IMR-90 (cell line): ENCODE data around the gene MLLT1.

Source experiments
- BHLHE40 ChIP-seq: fragments of 150-350 bp; IDR thresholded peaks from 2 replicates; pipeline ENCODE4 v1.6.1; 2016; ENCODE audit warnings: mild to moderate bottlenecking, low read depth, low read length
- MAZ ChIP-seq: IDR thresholded peaks from 2 replicates; pipeline ENCODE4 v1.6.1; 2012; ENCODE audit warnings: low read depth, mild to moderate bottlenecking, low read length, improper control_type of control experiment, moderate library complexity, borderline replicate concordance
- POLR2A ChIP-seq: IDR thresholded peaks from 2 replicates; pipeline ENCODE4 v1.6.1; 2012; ENCODE audit warnings: mild to moderate bottlenecking, low read depth, low read length
- RAD21 ChIP-seq: IDR thresholded peaks from 2 replicates; pipeline ENCODE4 v1.6.1; 2012; ENCODE audit warnings: low read length, improper control_type of control experiment
- SMC3 ChIP-seq: fragments of 150-350 bp; IDR thresholded peaks from 2 replicates; pipeline ENCODE4 v1.6.1; 2016; ENCODE audit warnings: low read depth, mild to moderate bottlenecking, antibody characterized with exemption, low read length, moderate library complexity
- TF ChIP-seq, protein P1 (sequence below): conservative IDR thresholded peaks from 2 replicates; pipeline ENCODE4 v1.5.1; 2012; ENCODE audit warnings: mild to moderate bottlenecking, low read depth, low read length, improper control_type of control experiment

DNA sequence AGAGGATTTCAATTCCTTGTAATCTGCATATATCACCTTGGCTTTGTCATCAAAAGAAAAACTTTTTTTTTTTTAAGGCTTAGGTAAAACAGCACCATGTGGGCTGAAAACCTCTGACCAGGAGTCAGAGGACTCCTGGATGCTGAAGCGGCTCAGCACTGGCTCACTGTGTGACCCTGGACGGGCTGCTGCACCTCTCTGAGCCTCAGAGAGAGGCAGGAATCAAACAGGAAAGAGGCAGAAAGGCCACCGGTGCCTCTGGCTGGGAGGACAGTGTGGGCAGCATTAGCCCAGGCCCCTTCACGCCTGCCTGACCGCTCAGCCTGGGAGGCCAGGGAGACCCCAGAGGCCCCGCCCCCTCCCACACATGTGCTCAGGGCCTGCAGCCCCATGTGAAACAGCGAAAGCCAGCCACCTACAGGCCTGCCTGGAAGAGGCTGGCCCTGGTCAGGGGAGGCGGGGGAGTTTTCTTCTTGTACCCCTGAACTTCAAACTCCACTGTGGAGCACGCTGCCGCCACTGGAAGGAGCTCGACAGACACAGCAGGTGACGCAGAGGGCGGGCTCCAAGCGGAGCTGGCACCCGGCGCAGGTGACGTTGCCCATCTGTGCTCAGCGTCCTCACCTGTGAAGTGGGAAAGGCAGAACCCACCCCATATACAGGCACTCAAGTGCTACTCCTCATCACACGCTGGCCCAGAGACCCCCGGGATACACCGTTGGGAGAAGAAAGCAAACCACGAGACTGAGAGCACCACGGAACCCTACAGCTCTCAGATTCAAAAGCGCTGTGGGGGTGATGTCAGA is 39.7 kb downstream of the MLLT1 start:
- TF ChIP-seq, protein P1, sequence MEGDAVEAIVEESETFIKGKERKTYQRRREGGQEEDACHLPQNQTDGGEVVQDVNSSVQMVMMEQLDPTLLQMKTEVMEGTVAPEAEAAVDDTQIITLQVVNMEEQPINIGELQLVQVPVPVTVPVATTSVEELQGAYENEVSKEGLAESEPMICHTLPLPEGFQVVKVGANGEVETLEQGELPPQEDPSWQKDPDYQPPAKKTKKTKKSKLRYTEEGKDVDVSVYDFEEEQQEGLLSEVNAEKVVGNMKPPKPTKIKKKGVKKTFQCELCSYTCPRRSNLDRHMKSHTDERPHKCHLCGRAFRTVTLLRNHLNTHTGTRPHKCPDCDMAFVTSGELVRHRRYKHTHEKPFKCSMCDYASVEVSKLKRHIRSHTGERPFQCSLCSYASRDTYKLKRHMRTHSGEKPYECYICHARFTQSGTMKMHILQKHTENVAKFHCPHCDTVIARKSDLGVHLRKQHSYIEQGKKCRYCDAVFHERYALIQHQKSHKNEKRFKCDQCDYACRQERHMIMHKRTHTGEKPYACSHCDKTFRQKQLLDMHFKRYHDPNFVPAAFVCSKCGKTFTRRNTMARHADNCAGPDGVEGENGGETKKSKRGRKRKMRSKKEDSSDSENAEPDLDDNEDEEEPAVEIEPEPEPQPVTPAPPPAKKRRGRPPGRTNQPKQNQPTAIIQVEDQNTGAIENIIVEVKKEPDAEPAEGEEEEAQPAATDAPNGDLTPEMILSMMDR: no peak
- TF ChIP-seq POLR2A: no peak
- no peak for TF ChIP-seq MAZ
- TF ChIP-seq SMC3: no peak
- no peak for TF ChIP-seq RAD21
- no peak for TF ChIP-seq BHLHE40
